WI38 (cell line): ENCODE results near the gene ELP4.

Experiments used
- H3K4me3 ChIP-seq: 2 replicates; pipeline ENCODE4 v1.5.1; 2011; ENCODE audit warnings: low read depth, mild to moderate bottlenecking, control low read depth, low read length
- CTCF ChIP-seq: IDR thresholded peaks from 2 replicates; pipeline ENCODE4 v1.5.1; 2012; ENCODE audit warnings: low read depth, mild to moderate bottlenecking, control low read depth, low read length

The ELP4 gene

DNA sequence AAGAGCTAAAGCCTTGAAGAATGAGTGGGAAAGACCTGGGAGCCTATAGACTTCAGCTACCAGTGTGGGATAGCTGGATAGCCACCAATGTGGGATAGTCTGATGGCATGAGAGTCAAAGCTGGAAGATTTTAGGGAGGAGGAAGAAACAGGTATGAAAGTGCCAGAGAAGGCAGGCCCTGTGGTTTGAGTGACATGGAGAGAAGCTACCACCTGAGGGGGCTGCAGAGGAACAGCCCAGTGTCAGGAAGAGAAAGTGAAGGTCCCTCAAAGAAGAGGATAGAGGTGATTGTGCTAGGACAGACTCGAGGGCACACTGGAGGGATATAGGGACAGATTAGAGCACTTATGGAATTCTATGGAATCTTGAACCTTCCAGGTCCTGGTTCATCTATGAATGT, 324.7 kb downstream of the ELP4 start:
- TF ChIP-seq CTCF = no peak
- H3K4me3 ChIP-seq = no peak overlapping the region
